HCT116 (cell line): Measurements from ENCODE around the gene CACNA1S. TPM values are rescaled to one million over a fixed set of nuclear protein-coding genes. Genes with fewer than 3 reads are reported as not detected.

Experiments
- ATAC-seq: fragments of 200-7000 bp; cut with Tn5 transposase; 2 replicates; pipeline ENCODE4 v1.9.1; 2020; ENCODE audit warnings: mild to moderate bottlenecking, moderate library complexity
- BruUV-seq: library from RNA; stranded (reverse); fragments of 400-500 nt; replicated peaks from 2 replicates; lab custom pipeline; 2021; lab: Mats Ljungman, UMichigan
- CTCF ChIA-PET: fragments of 300-600 bp; sonication (Branson Sonifier 250); formaldehyde crosslinking; loops from one replicate; lab custom pipeline; 2021; ENCODE audit warnings: antibody characterized with exemption; lab: Charles Lee
- POLR2A ChIA-PET: fragments of 300-600, 350-600 bp; sonication (Branson Sonifier 250); formaldehyde crosslinking; loops from one replicate; lab custom pipeline; 2021; ENCODE audit warnings: antibody characterized with exemption; lab: Charles Lee
- RAD21 ChIA-PET, 2 experiments: fragments of 300-600 bp; sonication (Branson Sonifier 250); formaldehyde crosslinking; loops; one replicate each; lab custom pipeline; 2023; ENCODE audit warnings: low total read pairs in 2 of 2; ENCODE audit not compliant: uncharacterized antibody in 2 of 2, unreplicated experiment in 2 of 2, low non-redundant PET in 1 of 2; lab: Charles Lee
- DNase-seq: peaks from one replicate; pipeline ENCODE4 v3.0.0-alpha.2; 2010; ENCODE audit warnings: low read depth, low spot score
- H2AFZ ChIP-seq: fragments of 200-600 bp; shearing (Covaris generic), sonication (generic); 2 replicates; pipeline ENCODE4 v1.6.1; 2017; ENCODE audit warnings: low read depth, mixed run types, mixed read lengths, antibody characterized with exemption, low read length; ENCODE audit not compliant: poor library complexity, severe bottlenecking
- H3K27ac ChIP-seq: 2 replicates; pipeline ENCODE4 v1.5.1; 2012; ENCODE audit warnings: low read depth, low read length
- H3K27me3 ChIP-seq: fragments of 200-600 bp; sonication (generic); 2 replicates; pipeline ENCODE4 v1.6.1; 2016; ENCODE audit warnings: mixed run types, low read length, mixed read lengths; ENCODE audit not compliant: insufficient read depth
- H3K36me3 ChIP-seq, 2 experiments: fragments of 200-500 bp in 1 of 2; fragments of 200-600 bp in 1 of 2; sonication (Bioruptor generic) in 1 of 2; sonication (generic) in 1 of 2; 2 replicates each; pipeline versions ENCODE4 v1.5.1 to v1.6.1; 2014 to 2016; ENCODE audit warnings: low read length in 2 of 2, inconsistent platforms in 1 of 2, mixed read lengths in 1 of 2, mixed run types in 1 of 2; ENCODE audit not compliant: insufficient read depth in 2 of 2, control insufficient read depth in 1 of 2
- H3K4me1 ChIP-seq, 2 experiments: fragments of 200-600 bp in 1 of 2; sonication (generic) in 1 of 2; 2 replicates each; pipeline versions ENCODE4 v1.5.1 to v1.6.1; 2012 to 2017; ENCODE audit warnings: low read length in 2 of 2, inconsistent platforms in 1 of 2, mild to moderate bottlenecking in 1 of 2, mixed read lengths in 1 of 2, mixed run types in 1 of 2, moderate library complexity in 1 of 2; ENCODE audit not compliant: insufficient read depth in 2 of 2, control insufficient read depth in 1 of 2
- H3K4me2 ChIP-seq: fragments of 200-600 bp; sonication (generic); 2 replicates; pipeline ENCODE4 v1.6.1; 2017; ENCODE audit warnings: mixed run types, low read length, mixed read lengths
- H3K4me3 ChIP-seq, 2 experiments: fragments of 200-600 bp in 1 of 2; sonication (generic) in 1 of 2; replicated peaks in 1 of 2; 2 replicates each; pipeline ENCODE4 v1.5.1; 2011 to 2016; ENCODE audit warnings: low read length in 2 of 2, control low read depth in 1 of 2, low read depth in 1 of 2, mild to moderate bottlenecking in 1 of 2, mixed read lengths in 1 of 2, mixed run types in 1 of 2
- H3K79me2 ChIP-seq: fragments of 200-600 bp; sonication (generic); 2 replicates; pipeline ENCODE4 v1.6.1; 2017; ENCODE audit warnings: mild to moderate bottlenecking, mixed run types, low read length, moderate library complexity, mixed read lengths; ENCODE audit not compliant: insufficient read depth
- H3K9ac ChIP-seq: fragments of 200-600 bp; sonication (generic); 2 replicates; pipeline ENCODE4 v1.6.1; 2016; ENCODE audit warnings: low read length, mixed read lengths
- H3K9me2 ChIP-seq: fragments of 200-600 bp; sonication (generic), shearing (Covaris generic); 2 replicates; pipeline ENCODE4 v1.6.1; 2017; ENCODE audit warnings: mixed run types, mild to moderate bottlenecking, moderate library complexity; ENCODE audit not compliant: insufficient read depth
- H3K9me3 ChIP-seq, 2 experiments: fragments of 200-500 bp in 1 of 2; fragments of 200-600 bp in 1 of 2; sonication (Bioruptor generic) in 1 of 2; sonication (generic) in 1 of 2; 2 replicates each; pipeline ENCODE4 v1.6.1; 2014 to 2017; ENCODE audit warnings: low read length in 2 of 2, mixed read lengths in 2 of 2, inconsistent platforms in 1 of 2, low read depth in 1 of 2, mild to moderate bottlenecking in 1 of 2, mixed run types in 1 of 2, moderate library complexity in 1 of 2; ENCODE audit not compliant: control insufficient read depth in 1 of 2, insufficient read depth in 1 of 2
- H4K20me1 ChIP-seq: fragments of 200-600 bp; sonication (generic), shearing (Covaris generic); 2 replicates; pipeline ENCODE4 v1.6.1; 2017; ENCODE audit warnings: mixed run types, mild to moderate bottlenecking, moderate library complexity; ENCODE audit not compliant: insufficient read depth
- CBX3 ChIP-seq: IDR thresholded peaks from 2 replicates; pipeline ENCODE4 v1.6.1; 2012; ENCODE audit warnings: low read depth
- ELF1 ChIP-seq: IDR thresholded peaks from 2 replicates; pipeline ENCODE4 v1.6.1; 2012; ENCODE audit warnings: low read depth, borderline replicate concordance
- FOSL1 ChIP-seq: IDR thresholded peaks from 2 replicates; pipeline ENCODE4 v1.6.1; 2012; ENCODE audit warnings: low read depth
- POLR2AphosphoS5 ChIP-seq: IDR thresholded peaks from 2 replicates; pipeline ENCODE4 v1.6.1; 2011; ENCODE audit warnings: mild to moderate bottlenecking, low read depth, low read length, moderate library complexity
- SIN3A ChIP-seq: IDR thresholded peaks from 2 replicates; pipeline ENCODE4 v1.6.1; 2012; ENCODE audit warnings: low read depth
- ZBTB33 ChIP-seq: IDR thresholded peaks from 2 replicates; pipeline ENCODE4 v1.6.1; 2011; ENCODE audit warnings: mild to moderate bottlenecking, low read length, moderate library complexity; ENCODE audit not compliant: insufficient replicate concordance; ENCODE audit errors: extremely low read depth
- intact Hi-C: fragments of 100-400 bp; cut with micrococcal nuclease; formaldehyde crosslinking; loops from 2 replicates; pipeline ENCODE4 v1.10.0; 2022
- total RNA-seq: library from RNA; stranded (reverse); gene quantifications from one replicate; pipeline ENCODE4 v1.2.1, GENCODE V29; 2021; ENCODE audit not compliant: unreplicated experiment
- TF ChIP-seq, protein P1 (sequence below): IDR thresholded peaks from 2 replicates; pipeline ENCODE4 v1.6.1; 2012; ENCODE audit warnings: low read depth

The CACNA1S gene
- total RNA-seq, 1 experiment from 2014 or later = not detected

GRCh38 chr1:201089596-201089995 is 22.6 kb downstream of the CACNA1S start (continued):
- TF ChIP-seq SIN3A (no peak), FOSL1 (no peak), POLR2AphosphoS5 (no peak)
- TF ChIP-seq, protein P1, sequence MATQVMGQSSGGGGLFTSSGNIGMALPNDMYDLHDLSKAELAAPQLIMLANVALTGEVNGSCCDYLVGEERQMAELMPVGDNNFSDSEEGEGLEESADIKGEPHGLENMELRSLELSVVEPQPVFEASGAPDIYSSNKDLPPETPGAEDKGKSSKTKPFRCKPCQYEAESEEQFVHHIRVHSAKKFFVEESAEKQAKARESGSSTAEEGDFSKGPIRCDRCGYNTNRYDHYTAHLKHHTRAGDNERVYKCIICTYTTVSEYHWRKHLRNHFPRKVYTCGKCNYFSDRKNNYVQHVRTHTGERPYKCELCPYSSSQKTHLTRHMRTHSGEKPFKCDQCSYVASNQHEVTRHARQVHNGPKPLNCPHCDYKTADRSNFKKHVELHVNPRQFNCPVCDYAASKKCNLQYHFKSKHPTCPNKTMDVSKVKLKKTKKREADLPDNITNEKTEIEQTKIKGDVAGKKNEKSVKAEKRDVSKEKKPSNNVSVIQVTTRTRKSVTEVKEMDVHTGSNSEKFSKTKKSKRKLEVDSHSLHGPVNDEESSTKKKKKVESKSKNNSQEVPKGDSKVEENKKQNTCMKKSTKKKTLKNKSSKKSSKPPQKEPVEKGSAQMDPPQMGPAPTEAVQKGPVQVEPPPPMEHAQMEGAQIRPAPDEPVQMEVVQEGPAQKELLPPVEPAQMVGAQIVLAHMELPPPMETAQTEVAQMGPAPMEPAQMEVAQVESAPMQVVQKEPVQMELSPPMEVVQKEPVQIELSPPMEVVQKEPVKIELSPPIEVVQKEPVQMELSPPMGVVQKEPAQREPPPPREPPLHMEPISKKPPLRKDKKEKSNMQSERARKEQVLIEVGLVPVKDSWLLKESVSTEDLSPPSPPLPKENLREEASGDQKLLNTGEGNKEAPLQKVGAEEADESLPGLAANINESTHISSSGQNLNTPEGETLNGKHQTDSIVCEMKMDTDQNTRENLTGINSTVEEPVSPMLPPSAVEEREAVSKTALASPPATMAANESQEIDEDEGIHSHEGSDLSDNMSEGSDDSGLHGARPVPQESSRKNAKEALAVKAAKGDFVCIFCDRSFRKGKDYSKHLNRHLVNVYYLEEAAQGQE = no peak
- TF ChIP-seq, all 23 proteins: peak for 0

DNA sequence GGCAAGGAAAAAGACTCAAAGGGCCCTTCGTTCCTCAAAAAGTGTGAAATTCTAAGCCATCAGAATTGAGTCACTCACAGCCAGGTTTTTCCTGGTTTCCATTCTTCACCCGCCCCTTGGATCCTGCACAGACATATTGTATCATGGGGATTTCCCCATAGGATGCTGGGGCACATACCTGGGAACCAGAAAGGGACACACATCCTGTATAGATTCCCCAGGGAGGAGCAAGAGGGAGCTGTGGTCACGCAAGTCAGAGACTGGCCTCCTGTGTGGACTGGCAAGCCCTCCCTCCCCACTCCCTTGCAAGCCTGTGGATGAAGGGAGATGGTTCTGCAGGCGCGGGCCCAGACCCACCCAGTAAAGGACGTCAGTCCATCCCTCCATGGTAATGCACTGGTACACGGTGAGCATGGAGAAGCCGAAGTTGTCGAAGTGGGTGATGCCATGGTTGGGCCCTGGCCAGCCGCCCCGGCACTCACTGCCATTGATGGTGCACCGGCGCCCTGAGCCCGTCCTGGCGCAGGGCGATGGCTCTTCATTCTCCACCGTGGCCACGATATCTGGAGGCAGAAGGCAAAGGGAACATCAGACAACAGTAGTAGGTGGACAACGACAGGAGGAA is 23.2 kb downstream of the CACNA1S start:
- no peak overlapping the region for H3K9ac ChIP-seq
- BruUV-seq = no TSS peak
- no peak overlapping the region for H3K4me2 ChIP-seq
- H3K4me3 ChIP-seq = no peak overlapping the region
- ChIA-PET CTCF (no interaction called here), RAD21 (no interaction called here), POLR2A (no interaction called here)
- no peaks in the 10 kb centered on the region for H3K9me3 ChIP-seq
- H4K20me1 ChIP-seq = no peaks in the 10 kb centered on the region
- DNase-seq (no peak), ATAC-seq (no peak)
- intact Hi-C loops = loop anchor here (5.0 kb wide), 1 partner anchor 138 kb away; no protein-coding TSS in a partner anchor
- H3K27ac ChIP-seq = no peak overlapping the region
- no peaks in the 10 kb centered on the region; a peak in 1 of 4 replicates for H3K4me1 ChIP-seq
- H3K79me2 ChIP-seq = no peaks in the 10 kb centered on the region
- no peaks in the 10 kb centered on the region for H3K9me2 ChIP-seq
- no peak overlapping the region for H2AFZ ChIP-seq
- no peaks in the 10 kb centered on the region for H3K36me3 ChIP-seq
- H3K27me3 ChIP-seq = no peaks in the 10 kb centered on the region; the same call in 1 of the 2 replicates
- TF ChIP-seq ELF1 (no peak), ZBTB33 (no peak), CBX3 (no peak), POLR2AphosphoS5 (no peak)
- TF ChIP-seq, protein P1 = no peak
